GM12878 (cell line): ENCODE results near the gene GPER1. TPM values are rescaled to one million over a fixed set of nuclear protein-coding genes. Genes with fewer than 3 reads are reported as not detected.
A peak's percentile ranks its signal among the peaks of the same experiment; 100 is the strongest.

Experiments
- ATAC-seq: fragments of 200-7000 bp; cut with Tn5 transposase; 3 replicates; pipeline ENCODE4 v1.9.1; 2020; ENCODE audit warnings: mild to moderate bottlenecking, moderate library complexity
- BruUV-seq: library from RNA; stranded (reverse); fragments of 400-500 nt; replicated peaks from 2 replicates; lab custom pipeline; 2021; lab: Mats Ljungman, UMichigan
- CTCF ChIA-PET: fragments of 300-600 bp; sonication (Branson Sonifier 250); formaldehyde crosslinking; extraction: SDS; loops from one replicate; lab custom pipeline; 2021; ENCODE audit warnings: inconsistent platforms; lab: Yijun Ruan, JAX
- POLR2A ChIA-PET: fragments of 350-600 bp; formaldehyde crosslinking; extraction: SDS; loops from one replicate; lab custom pipeline; 2021; ENCODE audit warnings: inconsistent platforms; lab: Charles Lee
- RAD21 ChIA-PET: fragments of 300-600 bp; sonication (Branson Sonifier 250); formaldehyde crosslinking; loops from one replicate; lab custom pipeline; 2023; ENCODE audit warnings: antibody characterized with exemption; ENCODE audit not compliant: unreplicated experiment; lab: Charles Lee
- SMC1A ChIA-PET: fragments of 300-600 bp; sonication (Branson Sonifier 250); formaldehyde crosslinking; loops from one replicate; lab custom pipeline; 2023; ENCODE audit not compliant: unreplicated experiment, uncharacterized antibody; lab: Charles Lee
- DNase-seq: peaks from one replicate; pipeline ENCODE4 v3.0.0-alpha.2; 2011; ENCODE audit warnings: low read depth, low spot score
- FAIRE-seq: peaks from 3 replicates; lab custom pipeline; 2011; peaks lifted over from hg19 to GRCh38; lab: Jason Lieb, UNC
- H2AFZ ChIP-seq: 2 replicates; pipeline ENCODE4 v1.6.0; 2011; ENCODE audit warnings: low read depth, low read length, control low read depth; ENCODE audit not compliant: control insufficient read depth
- H3K27ac ChIP-seq: 2 replicates; pipeline ENCODE4 v1.5.1; 2011; ENCODE audit warnings: control low read depth; ENCODE audit not compliant: control insufficient read depth, insufficient read depth
- H3K27me3 ChIP-seq, 2 experiments: replicated peaks in 1 of 2; 2 replicates each; pipeline versions ENCODE4 v1.6.0 to v1.6.1; 2011; ENCODE audit warnings: low read length in 1 of 2; ENCODE audit not compliant: control insufficient read depth in 2 of 2, insufficient read depth in 2 of 2
- H3K36me3 ChIP-seq, 2 experiments: 2 replicates each; pipeline ENCODE4 v1.5.1; 2011; ENCODE audit warnings: low read length in 1 of 2; ENCODE audit not compliant: control insufficient read depth in 2 of 2, insufficient read depth in 2 of 2
- H3K4me1 ChIP-seq: 2 replicates; pipeline ENCODE4 v1.6.1; 2011; ENCODE audit warnings: mild to moderate bottlenecking, low read length, moderate library complexity, mixed read lengths; ENCODE audit not compliant: control insufficient read depth, insufficient read depth
- H3K4me2 ChIP-seq: 2 replicates; pipeline ENCODE4 v1.6.0; 2011; ENCODE audit warnings: control low read depth; ENCODE audit not compliant: control insufficient read depth, insufficient read depth
- H3K4me3 ChIP-seq: fragments of 200-600 bp; sonication (generic); 2 replicates; pipeline ENCODE4 v1.5.1; 2016
- H3K79me2 ChIP-seq: 2 replicates; pipeline ENCODE4 v1.6.0; 2011; ENCODE audit warnings: low read length; ENCODE audit not compliant: control insufficient read depth, insufficient read depth
- H3K9ac ChIP-seq: 2 replicates; pipeline ENCODE4 v1.8.0; 2011; ENCODE audit warnings: low read length, control low read depth, mixed read lengths; ENCODE audit not compliant: control insufficient read depth, insufficient read depth
- H3K9me3 ChIP-seq: replicated peaks from 3 replicates; pipeline ENCODE4 v1.5.1; 2011; ENCODE audit warnings: mild to moderate bottlenecking, low read length; ENCODE audit not compliant: control insufficient read depth, insufficient read depth
- H4K20me1 ChIP-seq: 2 replicates; pipeline ENCODE4 v1.6.0; 2011; ENCODE audit not compliant: control insufficient read depth, insufficient read depth
- BCL11A ChIP-seq: IDR thresholded peaks from 2 replicates; pipeline ENCODE4 v1.6.1; 2011; ENCODE audit warnings: low read depth, low read length
- MTA2 ChIP-seq: fragments of 450-650 bp; IDR thresholded peaks from 2 replicates; pipeline ENCODE4 v1.6.1; 2016; ENCODE audit warnings: low read depth, mild to moderate bottlenecking, moderate library complexity
- POLR2A ChIP-seq: IDR thresholded peaks from 2 replicates; pipeline ENCODE4 v1.6.1; 2011; ENCODE audit warnings: low read depth, mild to moderate bottlenecking, low read length
- TCF12 ChIP-seq: IDR thresholded peaks from 2 replicates; pipeline ENCODE4 v1.6.1; 2011; ENCODE audit warnings: low read depth, mild to moderate bottlenecking, low read length
- ZZZ3 ChIP-seq: IDR thresholded peaks from 2 replicates; pipeline ENCODE4 v1.6.1; 2011; ENCODE audit warnings: low read depth; ENCODE audit not compliant: control insufficient read depth, insufficient read length
- WGBS: methylation state at CpG from one replicate; pipeline ENCODE4 v1.1.6; 2016; ENCODE audit warnings: low lambda C conversion rate; ENCODE audit not compliant: insufficient replicate concordance, insufficient coverage; ENCODE audit errors: missing lambda C conversion rate; 5-methylcytosine and 5-hydroxymethylcytosine counted together
- in situ Hi-C: fragments of 300-500 bp; cut with MboI; formaldehyde crosslinking; loops from 9 replicates; pipeline ENCODE4 v1.14.3; 2018; ENCODE audit warnings: mixed read lengths
- intact Hi-C: fragments of 100-400 bp; cut with micrococcal nuclease; formaldehyde crosslinking; loops from one replicate; pipeline ENCODE4 v1.14.2; 2022; ENCODE audit not compliant: unreplicated experiment
- polyA plus RNA-seq, 11 experiments: library from polyadenylated mRNA; depleted of rRNA in 4 of 11; unstranded in 6 of 11; stranded (reverse) in 5 of 11; fragments of >200 nt; fragmentation: Nextera tagmentation in 4 of 11; fragmentation: Illumina TruSeq in 1 of 11; extraction: Ambion mirVana in 4 of 11; extraction: Trizol in 1 of 11; gene quantifications; 1 replicate in 1 of 11; 2 replicates in 10 of 11; pipeline versions ENCODE4 v1.2.1 to v1.2.3, GENCODE V29; 2011 to 2016; ENCODE audit warnings: inconsistent platforms in 2 of 11, missing spikeins in 2 of 11, low read depth in 1 of 11
- total RNA-seq, 4 experiments: library from RNA; depleted of rRNA in 3 of 4; stranded (reverse); fragments of >200 nt in 3 of 4; fragmentation: Illumina TruSeq in 1 of 4; extraction: Trizol in 1 of 4; gene quantifications; 2 replicates each; pipeline versions ENCODE4 v1.2.1 to v1.2.3, GENCODE V29; 2013 to 2021
- TF ChIP-seq, protein P1 (sequence below): fragments of 450-650 bp; formaldehyde crosslinking; IDR thresholded peaks from 2 replicates; pipeline ENCODE4 v1.5.0; 2022; ENCODE audit warnings: mild to moderate bottlenecking, missing genetic modification characterization

The GPER1 gene
- total and polyA plus RNA-seq, 10 of the 15 experiments (the other 5 are each of a cell fraction or from before 2014, with no cell fraction given) = 0.03 to 6.5 (median 2.6) TPM

GRCh38 chr7:1100386-1100785 is 12.5 kb downstream of the GPER1 start:
- no TSS peak for BruUV-seq
- H3K4me3 ChIP-seq = no peak overlapping the region
- no peak overlapping the region for H3K27ac ChIP-seq
- peaks cover 5% of the 10 kb centered on the region for H3K79me2 ChIP-seq
- WGBS = 94% methylated on average over 14 of the region's 14 CpGs
- SMC1A ChIA-PET = interaction anchor here (1.6 to 5.1 kb wide), 2 partner anchors 14 to 37 kb away, joined by 7 to 38 read pairs; partner anchors contain the start of gene GPER1
- H3K27me3 ChIP-seq = no peaks in the 10 kb centered on the region
- H4K20me1 ChIP-seq = no peaks in the 10 kb centered on the region
- no peak overlapping the region for H3K4me2 ChIP-seq
- no peak for FAIRE-seq
- CTCF ChIA-PET = interaction anchor here (0.8 to 2.0 kb wide), 5 partner anchors 9 to 107 kb away, joined by 3 to 9 read pairs (median 4); no protein-coding TSS in a partner anchor
- no peak overlapping the region for H3K9ac ChIP-seq
- intact Hi-C loops (no loop called here), in situ Hi-C loops (no loop called here)
- POLR2A ChIA-PET = interaction anchor here (0.9 to 5.1 kb wide), 2 partner anchors 14 to 38 kb away, joined by 5 to 36 read pairs; a partner anchor contains a TSS
- H2AFZ ChIP-seq = no peak overlapping the region
- no peak for DNase-seq
- no peaks in the 10 kb centered on the region; the same call in 2 of the 3 replicates for H3K9me3 ChIP-seq
- H3K36me3 ChIP-seq = peaks cover 0 to 2% of the 10 kb centered on the region in 2 experiments; a peak in 2 of 4 replicates
- H3K4me1 ChIP-seq = peaks cover 29% of the 10 kb centered on the region
- TF ChIP-seq TCF12 = no peak
- no peak for TF ChIP-seq BCL11A
- TF ChIP-seq, protein P1, sequence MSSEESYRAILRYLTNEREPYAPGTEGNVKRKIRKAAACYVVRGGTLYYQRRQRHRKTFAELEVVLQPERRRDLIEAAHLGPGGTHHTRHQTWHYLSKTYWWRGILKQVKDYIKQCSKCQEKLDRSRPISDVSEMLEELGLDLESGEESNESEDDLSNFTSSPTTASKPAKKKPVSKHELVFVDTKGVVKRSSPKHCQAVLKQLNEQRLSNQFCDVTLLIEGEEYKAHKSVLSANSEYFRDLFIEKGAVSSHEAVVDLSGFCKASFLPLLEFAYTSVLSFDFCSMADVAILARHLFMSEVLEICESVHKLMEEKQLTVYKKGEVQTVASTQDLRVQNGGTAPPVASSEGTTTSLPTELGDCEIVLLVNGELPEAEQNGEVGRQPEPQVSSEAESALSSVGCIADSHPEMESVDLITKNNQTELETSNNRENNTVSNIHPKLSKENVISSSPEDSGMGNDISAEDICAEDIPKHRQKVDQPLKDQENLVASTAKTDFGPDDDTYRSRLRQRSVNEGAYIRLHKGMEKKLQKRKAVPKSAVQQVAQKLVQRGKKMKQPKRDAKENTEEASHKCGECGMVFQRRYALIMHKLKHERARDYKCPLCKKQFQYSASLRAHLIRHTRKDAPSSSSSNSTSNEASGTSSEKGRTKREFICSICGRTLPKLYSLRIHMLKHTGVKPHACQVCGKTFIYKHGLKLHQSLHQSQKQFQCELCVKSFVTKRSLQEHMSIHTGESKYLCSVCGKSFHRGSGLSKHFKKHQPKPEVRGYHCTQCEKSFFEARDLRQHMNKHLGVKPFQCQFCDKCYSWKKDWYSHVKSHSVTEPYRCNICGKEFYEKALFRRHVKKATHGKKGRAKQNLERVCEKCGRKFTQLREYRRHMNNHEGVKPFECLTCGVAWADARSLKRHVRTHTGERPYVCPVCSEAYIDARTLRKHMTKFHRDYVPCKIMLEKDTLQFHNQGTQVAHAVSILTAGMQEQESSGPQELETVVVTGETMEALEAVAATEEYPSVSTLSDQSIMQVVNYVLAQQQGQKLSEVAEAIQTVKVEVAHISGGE (CRISPR knock-in tag) = no peak
- TF ChIP-seq MTA2 = no peak
- 0 out of 2 replicates have a peak, but pooled peaks have one; percentile 15 for TF ChIP-seq POLR2A
- TF ChIP-seq ZZZ3 = no peak
- RAD21 ChIA-PET = no interaction called here
- no peak for ATAC-seq
